Measurements from ENCODE around the gene ST7.
"Not testable (repeated sequence)": the region's sequence is repeated elsewhere in the genome, so short reads cannot be mapped to it uniquely, and the experiment has no call there.

The ST7 gene

GRCh38 chr7:117120321-117120720, 167.0 kb downstream of the ST7 start:
- not testable (repeated sequence) for H3K4me3 ChIP-seq (ENCODE audit: low read depth, low read length)

GRCh38 chr7:117122036-117122435, 168.7 kb downstream of the ST7 start:
- not testable (repeated sequence) for H3K4me3 ChIP-seq (ENCODE audit: low read depth, low read length)

GRCh38 chr7:117122536-117122935, 169.2 kb downstream of the ST7 start:
- no peak overlapping the region for H3K4me3 ChIP-seq (ENCODE audit: low read depth, low read length)

- H3K4me3 ChIP-seq (ENCODE audit: low read depth, low read length) = no peak overlapping the region
Measured at GRCh38 chr7:117123311-117123926, 170.1 kb downstream of the ST7 start.

- H3K4me3 ChIP-seq (ENCODE audit: low read depth, low read length) = no peak overlapping the region
Measured at GRCh38 chr7:117124591-117125220, 171.4 kb downstream of the ST7 start.

- no peak overlapping the region for H3K4me3 ChIP-seq (ENCODE audit: low read depth, low read length)
Measured at GRCh38 chr7:117126676-117127075, 173.4 kb downstream of the ST7 start.

- H3K4me3 ChIP-seq (ENCODE audit: low read depth, low read length) = no peak overlapping the region
Measured at GRCh38 chr7:117127585-117128168, 174.4 kb downstream of the ST7 start.

- H3K4me3 ChIP-seq (ENCODE audit: low read depth, low read length) = no peak overlapping the region
Measured at GRCh38 chr7:117129521-117129955, 176.2 kb downstream of the ST7 start.

- no peak overlapping the region for H3K4me3 ChIP-seq (ENCODE audit: low read depth, low read length)
Measured at GRCh38 chr7:117130262-117130661, 177.0 kb downstream of the ST7 start.

- H3K4me3 ChIP-seq (ENCODE audit: low read depth, low read length) = no peak overlapping the region
Measured at GRCh38 chr7:117132321-117133120, 179.2 kb downstream of the ST7 start.

GRCh38 chr7:117133125-117133524, 179.8 kb downstream of the ST7 start:
- H3K4me3 ChIP-seq (ENCODE audit: low read depth, low read length) = no peak overlapping the region

- H3K4me3 ChIP-seq (ENCODE audit: low read depth, low read length) = no peak overlapping the region
Measured at GRCh38 chr7:117134411-117134810, 181.1 kb downstream of the ST7 start.

GRCh38 chr7:117134889-117135552, 181.7 kb downstream of the ST7 start:
- H3K4me3 ChIP-seq (ENCODE audit: low read depth, low read length) = no peak overlapping the region

GRCh38 chr7:117135553-117135891, 182.2 kb downstream of the ST7 start:
- no peak overlapping the region for H3K4me3 ChIP-seq (ENCODE audit: low read depth, low read length)

GRCh38 chr7:117137868-117138267, 184.6 kb downstream of the ST7 start:
- no peak overlapping the region for H3K4me3 ChIP-seq (ENCODE audit: low read depth, low read length)

GRCh38 chr7:117138495-117138894, 185.2 kb downstream of the ST7 start:
- H3K4me3 ChIP-seq (ENCODE audit: low read depth, low read length) = no peak overlapping the region

- no peak overlapping the region for H3K4me3 ChIP-seq (ENCODE audit: low read depth, low read length)
Measured at GRCh38 chr7:117138981-117139380, 185.7 kb downstream of the ST7 start.

GRCh38 chr7:117139397-117139984, 186.2 kb downstream of the ST7 start:
- no peak overlapping the region for H3K4me3 ChIP-seq (ENCODE audit: low read depth, low read length)

- no peak overlapping the region for H3K4me3 ChIP-seq (ENCODE audit: low read depth, low read length)
Measured at GRCh38 chr7:117140921-117141320, 187.6 kb downstream of the ST7 start.

- no peak overlapping the region for H3K4me3 ChIP-seq (ENCODE audit: low read depth, low read length)
Measured at GRCh38 chr7:117143066-117143465, 189.8 kb downstream of the ST7 start.

- no peak overlapping the region for H3K4me3 ChIP-seq (ENCODE audit: low read depth, low read length)
Measured at GRCh38 chr7:117143580-117143979, 190.3 kb downstream of the ST7 start.

Measured in iPS-11a (cell line).